HG02571 (cell line): ENCODE results near the gene ROGDI.

ENCODE experiments used
- ATAC-seq: cut with Tn5 transposase; IDR thresholded peaks from one replicate; pipeline ENCODE4 v1.9.1; 2021; ENCODE audit warnings: mild to moderate bottlenecking, moderate library complexity; ENCODE audit not compliant: unreplicated experiment

Gene ROGDI

DNA sequence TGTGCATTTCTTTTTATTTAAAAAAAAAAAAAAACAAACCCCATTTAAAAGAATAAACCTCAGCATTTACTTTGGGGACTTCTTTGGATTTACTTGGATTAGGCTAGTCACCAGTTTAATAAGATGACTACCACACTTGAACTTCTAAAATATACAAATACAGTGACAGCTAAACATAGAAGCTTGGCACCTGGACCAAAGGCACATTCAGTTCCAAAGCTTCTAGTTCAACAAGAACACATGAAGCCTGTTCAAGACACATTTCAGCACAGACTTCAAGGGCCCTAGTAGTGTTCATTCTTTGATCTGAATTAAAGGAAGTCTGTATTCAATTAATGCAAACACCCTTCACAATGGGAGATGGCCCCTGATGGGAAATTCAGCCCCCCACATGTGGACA, 11.6 kb upstream of the ROGDI start:
- no peak for ATAC-seq

DNA sequence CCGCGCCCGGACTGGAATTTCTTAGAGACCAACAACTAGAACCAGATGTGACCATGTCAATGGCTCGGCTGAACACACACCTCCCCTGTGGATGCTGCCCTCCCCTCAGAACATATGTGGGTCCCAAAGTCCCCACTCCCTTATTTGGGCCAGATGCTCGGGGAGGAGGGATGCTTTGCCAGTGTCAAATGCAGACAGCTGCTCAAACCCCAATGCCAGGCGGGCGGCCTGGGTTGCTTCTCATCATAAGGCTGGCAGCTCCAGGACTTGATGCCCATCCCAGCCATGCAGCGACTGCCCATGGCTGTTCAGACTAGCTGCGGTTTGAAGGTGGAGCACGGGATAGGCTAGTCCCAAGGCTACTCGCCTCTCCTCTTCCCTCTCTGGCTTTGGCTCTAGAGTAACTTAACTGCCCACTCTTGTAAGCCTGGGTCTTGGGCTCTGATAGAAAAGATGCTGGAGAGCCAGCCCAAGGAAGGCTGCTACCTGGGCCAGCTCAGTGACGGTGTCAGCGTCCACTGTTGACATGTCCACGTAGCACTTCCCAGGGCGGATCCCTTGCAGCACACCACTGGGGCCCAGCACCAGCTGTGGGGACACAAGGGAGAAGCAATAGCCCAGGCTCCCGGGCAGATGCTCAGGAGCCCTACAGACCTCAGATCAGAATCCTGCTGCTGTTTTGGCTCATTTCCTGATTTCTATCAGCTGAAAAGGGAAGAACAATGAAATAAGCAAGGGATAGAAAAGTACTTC, 11.0 kb upstream of the ROGDI start:
- ATAC-seq: no peak

- ATAC-seq: no peak
Observed at GRCh38 chr16:4811773-4812172, 9.3 kb upstream of the ROGDI start.

- ATAC-seq: no peak
Observed at GRCh38 chr16:4811242-4811641, 8.8 kb upstream of the ROGDI start.

- no peak for ATAC-seq
Observed at GRCh38 chr16:4806280-4806679, 3.8 kb upstream of the ROGDI start.

DNA sequence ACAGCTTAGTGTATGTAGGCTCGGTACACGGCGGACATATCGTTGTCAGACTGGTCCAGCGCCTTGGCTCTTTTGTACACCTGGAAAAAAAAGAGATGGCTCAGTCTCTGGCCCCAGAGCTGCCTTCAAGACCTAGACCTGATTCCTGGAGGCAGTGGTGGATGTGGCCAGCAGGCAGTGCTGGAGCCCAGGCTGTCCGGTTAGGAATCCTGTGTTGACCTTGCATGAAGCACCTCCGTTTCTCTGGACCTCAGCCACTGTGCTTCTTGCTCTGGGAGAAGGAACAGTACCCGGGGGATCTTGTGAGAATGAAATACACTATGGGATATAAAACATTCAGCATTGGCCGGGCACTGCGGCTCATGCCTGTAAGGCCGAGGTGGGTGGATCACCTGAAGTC, 2.8 kb upstream of the ROGDI start:
- ATAC-seq: no peak

DNA sequence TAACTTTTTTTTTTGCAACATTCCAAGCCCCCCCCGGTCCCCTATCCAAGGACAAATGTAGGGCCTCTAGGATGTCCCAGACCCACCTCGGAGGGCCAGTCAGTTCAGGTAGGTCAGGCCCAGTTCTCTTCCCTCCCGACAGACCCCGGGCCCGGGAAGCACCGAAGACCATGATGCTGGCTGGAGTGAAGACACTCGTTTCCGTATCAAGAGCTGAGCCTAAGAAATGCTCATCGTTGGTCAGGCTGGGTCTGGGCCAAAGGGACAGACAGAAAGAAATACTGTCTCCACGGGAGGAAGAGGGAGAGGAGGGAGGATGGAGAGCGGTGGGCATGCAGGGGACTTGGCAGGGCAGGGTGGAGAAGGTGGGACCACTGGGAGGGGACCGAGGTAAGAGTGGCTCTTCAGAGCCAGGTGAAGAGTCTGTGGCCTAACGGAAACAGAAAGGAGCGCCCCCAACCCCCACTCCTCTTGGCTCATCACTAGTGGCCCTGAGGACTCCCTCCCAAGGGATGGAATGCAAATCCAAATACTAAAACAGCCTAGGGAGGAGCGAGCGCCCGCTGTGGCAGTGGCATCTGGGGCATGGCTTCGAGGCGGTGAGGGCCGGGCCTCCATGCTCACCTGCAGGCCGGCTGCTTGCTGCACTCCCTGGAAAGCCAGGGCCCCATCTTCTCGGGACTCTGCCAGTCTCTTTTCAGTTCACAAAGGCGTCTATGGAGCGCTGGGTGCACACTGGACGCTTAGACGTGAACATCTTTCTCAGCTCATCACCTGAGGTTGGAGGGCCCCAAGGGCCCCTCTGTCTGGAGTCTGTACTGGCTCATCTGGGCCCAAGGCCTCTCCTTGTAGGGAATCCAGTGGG, 1.7 kb upstream of the ROGDI start:
- ATAC-seq: no peak

DNA sequence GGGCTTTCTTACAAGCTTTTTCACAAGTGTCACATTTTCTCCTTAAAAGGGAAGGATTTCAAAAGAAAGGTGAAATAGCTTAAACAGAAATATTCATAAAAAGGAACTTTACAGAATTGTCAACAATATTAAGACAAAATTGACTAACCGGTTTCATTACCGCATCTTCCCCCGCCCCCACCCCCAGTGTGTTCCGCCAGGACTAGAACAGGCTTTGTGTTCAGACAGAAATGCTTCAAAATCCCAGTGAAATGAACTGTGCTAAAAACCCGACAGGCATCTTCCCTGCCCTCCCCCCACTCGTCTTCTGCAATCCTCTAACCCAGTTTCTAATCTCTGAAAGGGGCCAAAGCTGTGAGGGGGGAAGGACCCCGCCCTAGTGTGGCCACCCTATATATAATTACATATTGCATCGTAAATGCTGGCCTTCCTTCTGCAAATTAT, 990 bp upstream of the ROGDI start:
- ATAC-seq: no peak

GRCh38 chr16:4802659-4803287, 340 bp upstream of the ROGDI start:
- ATAC-seq: peak; percentile 90

GRCh38 chr16:4801051-4801961, 1.1 kb downstream of the ROGDI start:
- ATAC-seq: no peak

- no peak for ATAC-seq
Observed at GRCh38 chr16:4800290-4801041, 2.0 kb downstream of the ROGDI start.

- ATAC-seq: no peak
Observed at GRCh38 chr16:4799171-4799855, 3.1 kb downstream of the ROGDI start.

DNA sequence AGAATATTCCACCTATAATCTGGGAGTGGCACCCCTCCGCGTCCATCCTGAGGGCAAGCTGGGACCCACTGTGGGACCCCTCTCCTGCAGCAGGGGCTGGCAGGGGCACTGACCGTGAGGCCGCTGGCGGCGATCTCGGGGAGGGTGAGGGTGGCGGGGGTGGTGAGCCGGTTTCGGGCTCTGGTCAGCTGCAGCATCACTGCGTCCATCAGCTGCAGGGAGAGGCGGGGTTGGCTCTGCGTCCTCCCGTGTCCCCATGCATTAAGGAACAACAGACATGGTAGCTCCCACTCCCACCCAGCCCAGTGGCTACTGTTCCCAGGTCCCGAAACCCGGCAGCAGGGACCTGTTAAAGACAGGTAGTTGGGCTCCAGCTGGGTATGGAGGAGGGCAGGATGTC, 4.0 kb downstream of the ROGDI start:
- no peak for ATAC-seq

DNA sequence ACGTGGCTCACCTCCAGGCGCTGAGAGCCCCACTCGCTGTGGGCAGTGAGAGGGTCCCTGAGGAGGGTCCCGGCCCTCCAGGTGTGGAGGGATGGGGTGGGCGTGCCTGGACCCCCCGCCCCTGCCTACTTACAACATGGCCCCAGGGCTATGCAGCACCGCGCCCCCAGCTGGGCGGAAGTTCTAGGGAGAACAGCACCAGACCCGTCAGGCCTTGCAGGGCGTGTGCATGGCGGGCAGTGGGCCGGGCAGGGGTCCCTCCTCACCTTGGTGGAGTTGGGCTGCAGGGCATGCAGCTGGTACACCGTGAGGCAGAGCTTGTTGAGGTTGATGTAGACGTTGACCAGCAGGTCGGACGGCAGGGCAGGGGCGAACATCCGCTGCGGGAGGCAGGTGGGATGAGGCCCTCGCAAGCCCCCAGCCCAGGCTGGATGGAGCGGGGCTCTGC, 4.6 kb downstream of the ROGDI start:
- ATAC-seq: no peak

DNA sequence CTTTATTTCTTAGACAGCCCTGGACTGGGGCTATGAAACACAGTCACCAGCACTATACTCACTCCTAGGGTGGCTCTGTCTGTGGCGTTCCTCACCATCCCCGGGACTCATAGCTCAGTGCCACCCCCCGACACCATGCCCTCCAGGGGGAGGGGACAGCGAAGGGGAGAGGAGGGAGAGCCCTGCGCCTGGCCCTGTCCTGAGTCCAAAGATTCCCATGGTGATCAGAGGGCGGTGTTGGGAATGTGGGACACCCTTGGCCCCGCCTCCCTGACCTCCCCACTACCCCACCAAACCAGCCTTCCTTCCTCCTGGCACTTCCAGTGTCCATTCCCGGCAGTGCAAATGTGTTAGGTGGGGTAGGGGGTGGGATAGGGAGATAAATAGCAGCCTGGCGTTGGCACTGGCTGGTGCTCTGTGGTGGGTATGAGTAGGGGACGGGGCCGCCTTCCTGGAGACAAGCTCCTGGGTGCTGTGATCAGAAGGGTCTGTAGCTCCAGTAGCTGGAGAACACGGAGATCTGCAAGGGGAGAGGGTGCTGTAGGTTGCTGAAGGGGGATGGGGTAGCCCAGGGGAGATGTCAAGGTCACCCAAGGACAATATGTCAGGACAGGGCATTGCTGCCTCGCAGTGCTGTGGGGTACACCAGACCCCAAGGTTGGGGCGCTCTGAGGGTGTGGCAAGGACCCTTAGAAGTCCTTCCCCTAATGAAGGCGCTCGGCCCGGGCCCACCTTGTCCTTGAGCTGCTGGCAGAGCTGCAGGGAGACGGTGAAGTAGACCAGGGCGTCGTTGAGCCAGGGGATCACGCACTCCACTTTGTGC, 5.2 kb downstream of the ROGDI start:
- ATAC-seq: no peak

- no peak for ATAC-seq
Observed at GRCh38 chr16:4795828-4796572, 6.4 kb downstream of the ROGDI start.

DNA sequence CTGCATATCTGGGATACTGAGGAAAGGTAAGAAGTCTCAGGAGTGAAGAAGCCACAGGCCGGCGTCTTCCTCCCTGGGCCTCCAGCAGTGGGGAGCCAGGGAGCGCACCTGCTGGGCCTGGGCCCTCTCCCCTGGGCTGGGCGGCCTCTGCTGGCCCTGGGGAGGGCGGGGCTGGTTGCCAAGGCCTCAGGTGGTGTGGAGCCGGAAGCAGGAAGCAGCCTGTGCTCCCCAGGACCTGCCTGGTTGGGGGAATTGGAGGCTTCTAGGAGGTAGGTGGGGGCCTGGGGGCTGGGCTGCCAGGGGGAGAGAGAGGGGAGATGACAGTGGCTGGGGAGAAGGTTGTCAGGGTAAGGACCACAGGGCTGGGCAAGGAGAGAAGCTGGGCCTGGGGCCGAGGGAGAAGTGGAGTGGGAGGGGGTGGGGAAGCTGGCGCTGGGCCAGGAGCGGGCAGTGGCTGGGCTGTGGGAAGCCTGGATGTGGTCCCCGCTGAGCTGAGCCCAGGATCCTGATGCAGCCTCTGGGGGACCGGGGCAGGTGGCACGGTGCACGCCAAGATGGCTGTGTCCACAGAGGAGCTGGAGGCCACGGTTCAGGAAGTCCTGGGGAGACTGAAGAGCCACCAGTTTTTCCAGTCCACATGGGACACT, 7.1 kb downstream of the ROGDI start, which contains the start of gene SMIM22:
TSS of gene SMIM22 (plus strand) at position 189 of the 647 bp plus-strand sequence. CDS start at position 555, 366 bp downstream.
- ATAC-seq: no peak
